SK-N-SH (cell line): ENCODE measurements around the gene NANOGP8.

Source experiments
- TF ChIP-seq, protein P1 (sequence below): fragments of 200-600 bp; sonication (generic); IDR thresholded peaks from 2 replicates; pipeline ENCODE4 v1.6.1; 2017; ENCODE audit warnings: antibody characterized with exemption, mild to moderate bottlenecking, moderate library complexity
- TF ChIP-seq, protein P2 (sequence below): fragments of 150-350 bp; IDR thresholded peaks from 2 replicates; pipeline ENCODE4 v1.6.1; 2017; ENCODE audit warnings: antibody characterized with exemption, low read length, low read depth, borderline replicate concordance

DNA sequence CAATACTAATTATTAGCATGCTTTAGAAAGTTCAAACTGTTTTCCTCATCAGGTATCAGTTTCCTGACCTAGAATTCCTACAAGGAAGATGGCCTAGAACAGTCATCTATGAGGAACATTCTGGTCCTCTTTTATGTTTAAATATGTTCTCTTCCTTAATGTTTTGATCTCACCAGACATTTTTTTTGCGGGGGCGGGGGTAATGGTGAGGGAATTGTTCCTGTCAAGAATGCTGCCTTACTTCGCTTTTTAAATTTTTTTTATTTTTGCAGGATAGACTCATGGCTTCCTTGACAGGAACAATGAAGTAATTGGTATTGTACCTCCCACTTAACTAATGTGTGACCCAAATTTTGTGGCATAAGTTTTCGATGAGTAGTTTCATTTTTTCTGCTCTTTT is 44.3 kb upstream of the NANOGP8 start:
- TF ChIP-seq, protein P1, sequence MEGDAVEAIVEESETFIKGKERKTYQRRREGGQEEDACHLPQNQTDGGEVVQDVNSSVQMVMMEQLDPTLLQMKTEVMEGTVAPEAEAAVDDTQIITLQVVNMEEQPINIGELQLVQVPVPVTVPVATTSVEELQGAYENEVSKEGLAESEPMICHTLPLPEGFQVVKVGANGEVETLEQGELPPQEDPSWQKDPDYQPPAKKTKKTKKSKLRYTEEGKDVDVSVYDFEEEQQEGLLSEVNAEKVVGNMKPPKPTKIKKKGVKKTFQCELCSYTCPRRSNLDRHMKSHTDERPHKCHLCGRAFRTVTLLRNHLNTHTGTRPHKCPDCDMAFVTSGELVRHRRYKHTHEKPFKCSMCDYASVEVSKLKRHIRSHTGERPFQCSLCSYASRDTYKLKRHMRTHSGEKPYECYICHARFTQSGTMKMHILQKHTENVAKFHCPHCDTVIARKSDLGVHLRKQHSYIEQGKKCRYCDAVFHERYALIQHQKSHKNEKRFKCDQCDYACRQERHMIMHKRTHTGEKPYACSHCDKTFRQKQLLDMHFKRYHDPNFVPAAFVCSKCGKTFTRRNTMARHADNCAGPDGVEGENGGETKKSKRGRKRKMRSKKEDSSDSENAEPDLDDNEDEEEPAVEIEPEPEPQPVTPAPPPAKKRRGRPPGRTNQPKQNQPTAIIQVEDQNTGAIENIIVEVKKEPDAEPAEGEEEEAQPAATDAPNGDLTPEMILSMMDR, result no peak
- TF ChIP-seq, protein P2, sequence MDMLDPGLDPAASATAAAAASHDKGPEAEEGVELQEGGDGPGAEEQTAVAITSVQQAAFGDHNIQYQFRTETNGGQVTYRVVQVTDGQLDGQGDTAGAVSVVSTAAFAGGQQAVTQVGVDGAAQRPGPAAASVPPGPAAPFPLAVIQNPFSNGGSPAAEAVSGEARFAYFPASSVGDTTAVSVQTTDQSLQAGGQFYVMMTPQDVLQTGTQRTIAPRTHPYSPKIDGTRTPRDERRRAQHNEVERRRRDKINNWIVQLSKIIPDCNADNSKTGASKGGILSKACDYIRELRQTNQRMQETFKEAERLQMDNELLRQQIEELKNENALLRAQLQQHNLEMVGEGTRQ, result no peak
